ENCODE data around the gene GART. TPM values are rescaled to one million over a fixed set of nuclear protein-coding genes. Genes with fewer than 3 reads are reported as not detected.
A peak's percentile ranks its signal among the peaks of the same experiment; 100 is the strongest.

GART gene
- total RNA-seq, 1 donor from 2014 or later: 58.2 TPM

DNA sequence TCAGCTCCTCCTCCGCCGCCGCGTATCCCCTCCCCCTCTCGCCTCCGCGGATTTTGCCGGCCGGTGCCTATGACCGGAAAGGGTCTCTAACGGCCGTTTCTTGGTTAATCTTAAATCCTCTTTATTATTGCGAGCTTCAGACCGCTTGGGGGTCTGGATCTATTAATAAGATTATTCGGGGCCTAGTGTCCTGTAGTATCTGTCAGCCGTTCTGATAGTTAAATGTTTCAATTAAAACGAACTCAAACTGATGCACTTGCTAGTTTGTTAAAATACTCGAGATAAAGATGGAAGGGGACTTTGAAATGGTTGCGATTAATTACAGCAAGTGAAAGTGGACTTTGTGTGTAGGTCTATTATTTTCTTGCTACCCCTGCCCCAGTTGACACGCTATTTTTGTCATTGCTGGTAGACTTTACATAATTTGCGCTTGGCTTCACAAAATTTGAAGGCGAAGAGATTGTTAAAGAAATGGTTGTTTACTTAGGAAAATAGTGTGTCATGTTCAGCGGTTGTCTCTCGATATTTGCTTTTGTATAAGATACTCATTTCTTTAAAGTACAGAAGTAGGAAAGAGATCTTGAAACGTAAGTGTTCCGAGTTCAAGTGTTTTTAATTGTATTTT lies 1.7 kb upstream of the GART start:
- no peaks in the 10 kb centered on the region for H3K27me3 Mint-ChIP-seq (ENCODE audit: low read depth)
- no peak for DNase-seq (ENCODE audit: low spot score)
- H3K27ac Mint-ChIP-seq (ENCODE audit: unreplicated experiment): peak overlapping the region; percentile 100
- TF ChIP-seq, protein P1, sequence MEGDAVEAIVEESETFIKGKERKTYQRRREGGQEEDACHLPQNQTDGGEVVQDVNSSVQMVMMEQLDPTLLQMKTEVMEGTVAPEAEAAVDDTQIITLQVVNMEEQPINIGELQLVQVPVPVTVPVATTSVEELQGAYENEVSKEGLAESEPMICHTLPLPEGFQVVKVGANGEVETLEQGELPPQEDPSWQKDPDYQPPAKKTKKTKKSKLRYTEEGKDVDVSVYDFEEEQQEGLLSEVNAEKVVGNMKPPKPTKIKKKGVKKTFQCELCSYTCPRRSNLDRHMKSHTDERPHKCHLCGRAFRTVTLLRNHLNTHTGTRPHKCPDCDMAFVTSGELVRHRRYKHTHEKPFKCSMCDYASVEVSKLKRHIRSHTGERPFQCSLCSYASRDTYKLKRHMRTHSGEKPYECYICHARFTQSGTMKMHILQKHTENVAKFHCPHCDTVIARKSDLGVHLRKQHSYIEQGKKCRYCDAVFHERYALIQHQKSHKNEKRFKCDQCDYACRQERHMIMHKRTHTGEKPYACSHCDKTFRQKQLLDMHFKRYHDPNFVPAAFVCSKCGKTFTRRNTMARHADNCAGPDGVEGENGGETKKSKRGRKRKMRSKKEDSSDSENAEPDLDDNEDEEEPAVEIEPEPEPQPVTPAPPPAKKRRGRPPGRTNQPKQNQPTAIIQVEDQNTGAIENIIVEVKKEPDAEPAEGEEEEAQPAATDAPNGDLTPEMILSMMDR (IDR thresholded peaks at IDR 0.05): no peak
- H3K4me3 Mint-ChIP-seq (ENCODE audit: unreplicated experiment): peak overlapping the region; percentile 95
- H3K36me3 Mint-ChIP-seq (ENCODE audit: low read depth): peaks cover 4% of the 10 kb centered on the region
- peaks cover 40% of the 10 kb centered on the region for H3K4me1 Mint-ChIP-seq (ENCODE audit: low read depth)
- H3K9me3 Mint-ChIP-seq (ENCODE audit: low read depth): no peaks in the 10 kb centered on the region

DNA sequence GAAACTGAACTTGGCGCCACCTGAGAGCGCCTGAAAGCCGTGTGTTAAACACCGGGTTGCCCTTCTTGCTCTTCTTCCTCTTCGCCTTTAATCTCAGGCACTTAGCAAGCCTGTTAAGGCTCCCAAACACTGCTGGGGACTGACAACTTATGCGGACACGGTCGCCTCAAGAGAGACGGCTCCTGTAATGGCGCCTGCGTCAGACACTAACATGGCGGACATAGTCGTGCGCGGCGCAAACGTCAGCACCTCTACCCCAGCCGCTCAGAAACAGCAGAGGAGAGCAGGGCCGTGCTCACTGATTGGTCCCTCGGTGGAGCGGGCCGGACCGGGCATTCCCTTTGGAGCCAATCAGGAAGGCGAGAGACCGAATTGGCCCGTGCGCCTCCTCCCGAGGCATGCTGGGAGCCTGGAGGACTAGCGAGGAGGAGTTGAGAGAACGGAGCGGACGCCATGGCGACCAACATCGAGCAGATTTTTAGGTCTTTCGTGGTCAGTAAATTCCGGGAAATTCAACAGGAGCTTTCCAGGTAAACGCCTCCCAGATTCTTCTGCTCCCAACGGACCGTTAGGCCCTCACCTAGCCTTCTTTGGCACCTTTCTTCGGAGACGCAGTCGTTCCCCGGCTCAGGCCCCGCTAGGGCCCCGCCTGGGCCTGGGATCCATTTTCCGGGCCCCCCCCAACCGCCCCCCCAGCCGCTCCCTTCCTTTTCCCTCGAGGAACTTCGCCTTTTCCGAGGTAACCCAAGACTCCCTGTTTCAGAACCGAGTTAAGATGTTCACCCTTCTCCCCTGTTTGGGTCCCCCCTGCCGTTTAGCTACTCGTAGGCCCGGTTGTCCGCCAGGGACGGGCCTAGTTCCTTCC lies 955 bp upstream of the GART start, which contains the start of gene SON:
TSS of gene SON (plus strand) at position 399 of the 865 bp plus-strand sequence. CDS start at position 454, 55 bp downstream.
- H3K4me1 Mint-ChIP-seq (ENCODE audit: low read depth): peaks cover 40% of the 10 kb centered on the region
- DNase-seq (ENCODE audit: low spot score): peak; percentile 99
- H3K4me3 Mint-ChIP-seq (ENCODE audit: unreplicated experiment): peak within 1 kb of the TSS; percentile 95
- TF ChIP-seq, protein P1 (IDR thresholded peaks at IDR 0.05): peak; percentile 9
- peaks cover 4% of the 10 kb centered on the region for H3K36me3 Mint-ChIP-seq (ENCODE audit: low read depth)
- H3K27me3 Mint-ChIP-seq (ENCODE audit: low read depth): no peaks in the 10 kb centered on the region
- no peaks in the 10 kb centered on the region for H3K9me3 Mint-ChIP-seq (ENCODE audit: low read depth)
- H3K27ac Mint-ChIP-seq (ENCODE audit: unreplicated experiment): peak within 1 kb of the TSS; percentile 100

DNA sequence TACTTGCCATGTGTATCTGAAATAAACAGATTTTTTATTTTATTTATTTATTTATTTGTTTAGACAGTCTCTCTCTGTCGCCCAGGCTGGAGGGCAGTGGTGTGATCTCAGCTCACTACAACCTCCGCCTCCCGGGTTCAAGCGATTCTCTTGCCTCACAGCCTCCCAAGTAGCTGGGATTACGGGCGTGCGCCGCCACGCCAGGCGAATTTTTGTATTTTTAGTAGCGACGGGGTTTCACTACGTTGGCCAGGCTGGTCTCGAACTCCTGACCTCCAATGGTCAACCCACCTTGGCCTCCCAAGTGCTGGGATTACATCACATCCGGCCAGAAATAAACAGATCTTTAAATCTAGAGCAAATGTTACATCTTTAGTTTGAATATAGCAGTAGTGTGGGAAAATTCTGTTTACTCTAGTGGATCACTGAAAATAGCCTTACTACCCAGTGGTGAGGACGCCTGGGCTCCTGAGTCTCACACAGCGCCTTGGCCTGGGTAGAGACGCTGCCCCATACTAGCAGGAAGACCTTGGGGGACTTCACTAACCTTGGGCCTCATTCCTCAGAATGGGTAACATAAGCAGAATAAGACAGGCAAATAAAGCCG lies 709 bp downstream of the GART start:
- no peaks in the 10 kb centered on the region for H3K27me3 Mint-ChIP-seq (ENCODE audit: low read depth)
- TF ChIP-seq, protein P1 (IDR thresholded peaks at IDR 0.05): no peak
- H3K27ac Mint-ChIP-seq (ENCODE audit: unreplicated experiment): peak overlapping the region; percentile 100
- peak overlapping the region; percentile 95 for H3K4me3 Mint-ChIP-seq (ENCODE audit: unreplicated experiment)
- H3K9me3 Mint-ChIP-seq (ENCODE audit: low read depth): no peaks in the 10 kb centered on the region
- H3K4me1 Mint-ChIP-seq (ENCODE audit: low read depth): peaks cover 40% of the 10 kb centered on the region
- H3K36me3 Mint-ChIP-seq (ENCODE audit: low read depth): peaks cover 11% of the 10 kb centered on the region
- DNase-seq (ENCODE audit: low spot score): no peak

DNA sequence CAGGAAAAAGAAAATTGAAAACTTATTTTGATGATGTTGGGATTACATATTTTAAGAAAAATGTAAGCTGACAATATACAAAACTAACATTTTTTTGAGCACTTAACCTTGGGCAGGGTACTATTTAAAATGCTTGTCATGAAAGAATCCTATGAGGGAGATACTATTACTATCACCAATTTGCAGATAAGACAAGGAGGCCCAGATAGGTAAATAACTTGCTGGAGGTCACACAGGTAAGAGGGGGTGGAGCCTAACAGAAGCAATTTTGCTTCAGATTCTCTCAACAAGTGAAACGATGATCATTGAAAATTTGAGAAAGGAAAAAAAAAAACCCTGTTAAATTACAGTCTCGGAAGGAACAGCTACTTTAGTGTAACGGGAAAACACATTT lies 1.2 kb downstream of the GART start:
- Mint-ChIP-seq H3K9me3 (ENCODE audit: low read depth) (no peaks in the 10 kb centered on the region), H3K4me1 (ENCODE audit: low read depth) (peaks cover 35% of the 10 kb centered on the region), H3K27me3 (ENCODE audit: low read depth) (no peaks in the 10 kb centered on the region), H3K27ac (ENCODE audit: unreplicated experiment) (peak overlapping the region; percentile 66), H3K36me3 (ENCODE audit: low read depth) (peaks cover 10% of the 10 kb centered on the region), H3K4me3 (ENCODE audit: unreplicated experiment) (peak overlapping the region; percentile 95)
- TF ChIP-seq, protein P1 (IDR thresholded peaks at IDR 0.05): no peak
- no peak for DNase-seq (ENCODE audit: low spot score)

DNA sequence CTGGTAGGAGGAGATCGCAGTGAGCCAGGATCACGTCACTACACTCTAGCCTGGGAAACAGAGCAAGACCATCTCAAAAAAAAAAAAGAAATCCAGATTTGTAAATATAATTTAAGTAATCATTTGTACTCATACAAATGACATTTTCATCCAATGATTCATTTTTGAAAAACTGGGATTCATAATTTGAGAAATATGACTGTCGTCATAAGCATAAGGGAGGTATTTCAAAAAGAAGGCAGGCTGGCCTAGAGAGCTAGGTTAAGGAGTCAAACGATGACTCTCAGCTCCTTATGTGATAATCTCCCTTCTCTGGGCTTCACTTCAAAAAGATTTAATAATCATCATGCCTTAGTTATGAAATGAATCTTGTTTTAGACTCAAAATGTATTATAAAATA lies 2.3 kb downstream of the GART start:
- Mint-ChIP-seq H3K9me3 (ENCODE audit: low read depth) (no peaks in the 10 kb centered on the region), H3K4me3 (ENCODE audit: unreplicated experiment) (no peak overlapping the region), H3K36me3 (ENCODE audit: low read depth) (peaks cover 10% of the 10 kb centered on the region), H3K27me3 (ENCODE audit: low read depth) (no peaks in the 10 kb centered on the region), H3K27ac (ENCODE audit: unreplicated experiment) (no peak overlapping the region), H3K4me1 (ENCODE audit: low read depth) (peaks cover 25% of the 10 kb centered on the region)
- TF ChIP-seq, protein P1 (IDR thresholded peaks at IDR 0.05): no peak
- no peak for DNase-seq (ENCODE audit: low spot score)

Data from chondrocyte (in vitro differentiated cells).